Coronary artery (tissue), 2 donors: Measurements from ENCODE around the gene CANT1.
"Not testable (repeated sequence)": the region's sequence is repeated elsewhere in the genome, so short reads cannot be mapped to it uniquely, and the experiment has no call there.

Source experiments
- DNase-seq: peaks from one replicate; pipeline ENCODE4 v3.0.0-alpha.2; 2017; ENCODE audit warnings: low spot score
- H3K27ac ChIP-seq, 2 donors: fragments of 200-600 bp; sonication (generic); one replicate each; pipeline ENCODE4 v1.5.1; 2016 to 2019
- H3K4me3 ChIP-seq: fragments of 200-600 bp; sonication (generic); 2 replicates; pipeline ENCODE4 v1.5.1; 2016; ENCODE audit warnings: mild to moderate bottlenecking, moderate library complexity
- TF ChIP-seq, protein P1 (sequence below): fragments of 200-600 bp; sonication (generic); IDR thresholded peaks from one replicate; pipeline ENCODE4 v1.5.1; 2019; ENCODE audit warnings: antibody characterized with exemption

CANT1 gene

GRCh38 chr17:79033046-79033616 is 23.6 kb upstream of the CANT1 start:
- DNase-seq, result peak; percentile 55
- peak overlapping the region in 1 of 2 donors; percentile 45 for H3K27ac ChIP-seq

DNA sequence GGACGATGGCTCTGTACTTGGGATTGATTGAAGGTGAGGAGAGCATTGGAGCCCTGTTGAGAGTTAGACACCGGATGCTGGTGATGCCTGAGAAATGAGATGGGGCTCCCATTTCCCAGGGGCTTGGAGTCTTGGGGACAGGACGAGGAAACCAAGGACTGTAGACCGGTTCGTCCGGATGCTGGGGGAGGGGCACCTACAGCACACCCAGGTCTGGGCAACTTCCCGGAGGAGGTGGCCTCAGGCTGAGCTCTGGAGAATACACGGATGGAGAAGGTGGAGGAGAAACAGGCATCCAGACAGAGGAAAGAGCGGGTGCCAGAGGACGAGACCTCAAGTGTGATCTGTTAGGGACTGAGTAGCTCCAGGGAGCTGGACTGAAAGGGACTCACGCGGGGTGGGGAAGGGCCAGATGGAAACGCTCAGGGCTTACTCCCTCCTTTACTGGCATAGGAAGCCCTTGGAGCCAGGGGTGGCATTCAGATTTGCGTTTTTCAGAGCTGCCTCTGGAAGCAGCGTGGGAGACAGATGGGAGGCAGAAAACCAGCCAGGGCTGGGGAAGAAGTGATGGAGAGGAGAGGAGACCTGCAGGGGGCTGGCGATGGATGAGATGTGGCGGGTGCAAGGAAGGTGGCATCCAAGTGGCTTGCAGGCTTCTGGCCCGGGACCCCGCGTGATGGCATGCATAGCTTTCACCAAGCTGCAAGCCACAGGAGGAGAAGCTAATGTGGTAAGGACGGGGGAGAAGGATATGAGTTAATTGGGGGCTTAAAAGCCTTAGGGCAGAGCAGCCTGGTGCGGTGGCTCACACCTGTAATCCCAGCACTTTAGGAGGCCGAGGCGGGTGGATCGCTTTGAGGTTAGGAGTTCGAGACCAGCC is 22.7 kb upstream of the CANT1 start:
- no peak overlapping the region for H3K4me3 ChIP-seq
- TF ChIP-seq, protein P1, sequence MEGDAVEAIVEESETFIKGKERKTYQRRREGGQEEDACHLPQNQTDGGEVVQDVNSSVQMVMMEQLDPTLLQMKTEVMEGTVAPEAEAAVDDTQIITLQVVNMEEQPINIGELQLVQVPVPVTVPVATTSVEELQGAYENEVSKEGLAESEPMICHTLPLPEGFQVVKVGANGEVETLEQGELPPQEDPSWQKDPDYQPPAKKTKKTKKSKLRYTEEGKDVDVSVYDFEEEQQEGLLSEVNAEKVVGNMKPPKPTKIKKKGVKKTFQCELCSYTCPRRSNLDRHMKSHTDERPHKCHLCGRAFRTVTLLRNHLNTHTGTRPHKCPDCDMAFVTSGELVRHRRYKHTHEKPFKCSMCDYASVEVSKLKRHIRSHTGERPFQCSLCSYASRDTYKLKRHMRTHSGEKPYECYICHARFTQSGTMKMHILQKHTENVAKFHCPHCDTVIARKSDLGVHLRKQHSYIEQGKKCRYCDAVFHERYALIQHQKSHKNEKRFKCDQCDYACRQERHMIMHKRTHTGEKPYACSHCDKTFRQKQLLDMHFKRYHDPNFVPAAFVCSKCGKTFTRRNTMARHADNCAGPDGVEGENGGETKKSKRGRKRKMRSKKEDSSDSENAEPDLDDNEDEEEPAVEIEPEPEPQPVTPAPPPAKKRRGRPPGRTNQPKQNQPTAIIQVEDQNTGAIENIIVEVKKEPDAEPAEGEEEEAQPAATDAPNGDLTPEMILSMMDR, result no peak
- DNase-seq, result peak; percentile 53
- no peak overlapping the region for H3K27ac ChIP-seq

More at GRCh38 chr17:79033046-79033616, 23.6 kb upstream of the CANT1 start:
- H3K4me3 ChIP-seq, result no peak overlapping the region
- TF ChIP-seq, protein P1, result no peak

GRCh38 chr17:79030636-79031035 is 21.1 kb upstream of the CANT1 start:
- DNase-seq, H3K4me3 ChIP-seq, H3K27ac ChIP-seq: not testable (repeated sequence)

GRCh38 chr17:79029327-79030009 is 19.9 kb upstream of the CANT1 start:
- TF ChIP-seq, protein P1, result no peak
- peak overlapping the region; percentile 95 for H3K4me3 ChIP-seq
- peak overlapping the region; percentile 5 to 93 for H3K27ac ChIP-seq
- no peak for DNase-seq

DNA sequence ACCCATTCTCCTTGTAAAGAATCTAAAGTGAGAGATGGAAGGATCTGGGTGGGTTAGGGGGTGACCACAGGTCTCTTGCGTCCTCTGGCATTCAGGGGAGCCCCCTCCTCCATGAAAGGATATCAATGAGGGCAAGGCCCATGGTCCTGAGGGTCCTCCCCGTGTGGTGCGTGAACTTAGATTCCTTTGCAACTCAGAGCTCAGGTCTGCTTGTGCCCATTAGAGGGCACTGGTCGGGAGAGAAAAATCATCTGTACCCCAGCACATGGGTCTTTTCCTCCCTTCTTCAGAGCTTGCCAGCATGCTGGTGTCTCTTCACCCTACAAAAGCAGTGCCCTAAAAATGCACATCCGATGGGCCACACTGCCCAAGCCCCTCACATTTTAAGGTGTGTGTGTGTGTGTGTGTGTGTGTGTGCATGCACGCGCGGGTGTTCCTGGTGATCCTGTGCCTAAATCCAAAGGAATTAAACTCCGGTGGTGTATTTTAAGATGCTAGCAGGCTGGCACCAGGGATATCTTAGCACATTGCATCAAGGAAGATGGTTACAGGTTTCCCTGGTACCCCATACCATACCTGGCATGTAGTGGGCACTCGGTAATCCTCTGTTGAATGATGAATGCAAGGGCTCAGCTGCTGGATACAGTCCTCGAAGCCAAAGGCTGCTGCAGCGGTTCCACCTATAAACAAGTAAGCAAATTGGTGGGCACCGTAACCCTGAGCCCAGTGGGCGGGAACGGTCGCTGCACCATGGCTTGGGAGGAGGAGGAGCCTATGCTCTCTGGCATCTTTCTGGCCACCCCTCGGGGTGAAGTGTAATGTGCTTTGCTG is 19.1 kb upstream of the CANT1 start:
- TF ChIP-seq, protein P1, result no peak
- peak overlapping the region; percentile 95 for H3K4me3 ChIP-seq
- no peak for DNase-seq
- peak overlapping the region; percentile 88 to 93 for H3K27ac ChIP-seq

GRCh38 chr17:79027925-79028491 is 18.4 kb upstream of the CANT1 start:
- peak; percentile 91 for DNase-seq
- TF ChIP-seq, protein P1, result no peak
- H3K27ac ChIP-seq, result peak overlapping the region; percentile 88 to 93

More at GRCh38 chr17:79027925-79028491, 18.4 kb upstream of the CANT1 start:
- peak overlapping the region; percentile 95 for H3K4me3 ChIP-seq
